Trophoblast cell (in vitro differentiated cells and primary cell): ENCODE results near the gene LDB2.

ENCODE experiments used
- DNase-seq, 2 donors: peaks; one replicate each; pipeline ENCODE4 v3.0.0-alpha.2; 2016
- H2AFZ ChIP-seq: 2 replicates; pipeline ENCODE4 v1.6.1; 2013; ENCODE audit warnings: low read length, moderate library complexity, mild to moderate bottlenecking; ENCODE audit not compliant: insufficient read depth, poor library complexity
- H2AK5ac ChIP-seq: 2 replicates; pipeline ENCODE4 v1.6.1; 2013; ENCODE audit warnings: mild to moderate bottlenecking, low read length
- H2BK120ac ChIP-seq: 2 replicates; pipeline ENCODE4 v1.6.1; 2013; ENCODE audit warnings: low read length, mild to moderate bottlenecking, moderate library complexity; ENCODE audit not compliant: insufficient read depth, poor library complexity
- H2BK12ac ChIP-seq: 2 replicates; pipeline ENCODE4 v1.6.1; 2013; ENCODE audit warnings: mild to moderate bottlenecking, low read length, moderate library complexity
- H2BK5ac ChIP-seq: 2 replicates; pipeline ENCODE4 v1.6.1; 2013; ENCODE audit warnings: low read length, low read depth, moderate library complexity, mild to moderate bottlenecking; ENCODE audit not compliant: poor library complexity
- H3K14ac ChIP-seq: 2 replicates; pipeline ENCODE4 v1.6.1; 2013; ENCODE audit warnings: mild to moderate bottlenecking, low read length
- H3K18ac ChIP-seq: 2 replicates; pipeline ENCODE4 v1.6.1; 2013; ENCODE audit warnings: mild to moderate bottlenecking, low read length
- H3K23ac ChIP-seq: 2 replicates; pipeline ENCODE4 v1.6.1; 2013; ENCODE audit warnings: low read length
- H3K27ac ChIP-seq: 2 replicates; pipeline ENCODE4 v1.5.1; 2013; ENCODE audit warnings: low read depth, mild to moderate bottlenecking, inconsistent platforms, low read length, moderate library complexity
- H3K27me3 ChIP-seq: 2 replicates; pipeline ENCODE4 v1.6.1; 2013; ENCODE audit warnings: inconsistent platforms, mild to moderate bottlenecking, low read length, moderate library complexity; ENCODE audit not compliant: insufficient read depth
- H3K36me3 ChIP-seq, 2 experiments: 1 replicate in 1 of 2; 2 replicates in 1 of 2; pipeline ENCODE4 v1.6.1; 2013; ENCODE audit warnings: low read length in 2 of 2, mild to moderate bottlenecking in 2 of 2, moderate library complexity in 1 of 2; ENCODE audit not compliant: insufficient read depth in 2 of 2, control insufficient read depth in 1 of 2
- H3K4ac ChIP-seq: 2 replicates; pipeline ENCODE4 v1.6.1; 2013; ENCODE audit warnings: low read depth, mild to moderate bottlenecking, low read length, moderate library complexity
- H3K4me1 ChIP-seq, 2 experiments: 1 replicate in 1 of 2; 2 replicates in 1 of 2; pipeline ENCODE4 v1.6.1; 2013; ENCODE audit warnings: low read length in 2 of 2, mild to moderate bottlenecking in 2 of 2, moderate library complexity in 1 of 2; ENCODE audit not compliant: insufficient read depth in 2 of 2, control insufficient read depth in 1 of 2
- H3K4me2 ChIP-seq: 2 replicates; pipeline ENCODE4 v1.6.1; 2013; ENCODE audit warnings: inconsistent platforms, mild to moderate bottlenecking, low read length, moderate library complexity
- H3K4me3 ChIP-seq: 2 replicates; pipeline ENCODE4 v1.5.1; 2013; ENCODE audit warnings: mild to moderate bottlenecking, low read depth, low read length, inconsistent platforms
- H3K79me1 ChIP-seq: one replicate; pipeline ENCODE4 v1.6.1; 2013; ENCODE audit warnings: low read length
- H3K79me2 ChIP-seq: 2 replicates; pipeline ENCODE4 v1.6.1; 2013; ENCODE audit warnings: low read length, mild to moderate bottlenecking; ENCODE audit not compliant: control insufficient read depth, insufficient read depth, poor library complexity
- H3K9ac ChIP-seq: 2 replicates; pipeline ENCODE4 v1.6.1; 2013; ENCODE audit warnings: mild to moderate bottlenecking, low read length
- H3K9me3 ChIP-seq: 2 replicates; pipeline ENCODE4 v1.6.1; 2013; ENCODE audit warnings: low read depth, mild to moderate bottlenecking, control low read depth, inconsistent platforms, low read length; ENCODE audit not compliant: insufficient read depth
- H4K12ac ChIP-seq: 2 replicates; pipeline ENCODE4 v1.6.1; 2013; ENCODE audit warnings: low read depth, mild to moderate bottlenecking, low read length, moderate library complexity
- H4K8ac ChIP-seq: 2 replicates; pipeline ENCODE4 v1.6.1; 2013; ENCODE audit warnings: low read depth, mild to moderate bottlenecking, low read length, moderate library complexity
- H4K91ac ChIP-seq: one replicate; pipeline ENCODE4 v1.6.1; 2013; ENCODE audit warnings: low read depth, mild to moderate bottlenecking, low read length, moderate library complexity
- WGBS: extraction: QIAGEN DNeasy Blood & Tissue Kit; methylation state at CpG from one replicate; pipeline ENCODE4 v1.1.7; 2013; ENCODE audit warnings: missing lambda C conversion rate; ENCODE audit not compliant: insufficient read length, insufficient coverage; ENCODE audit errors: extremely low coverage; 5-methylcytosine and 5-hydroxymethylcytosine counted together

LDB2 gene

GRCh38 chr4:16836324-16836723, 62.1 kb downstream of the LDB2 start:
- no peaks in the 10 kb centered on the region for H3K79me2 ChIP-seq
- H3K27me3 ChIP-seq = no peaks in the 10 kb centered on the region
- no peak overlapping the region for H2BK5ac ChIP-seq
- H4K91ac ChIP-seq = no peak overlapping the region
- no peaks in the 10 kb centered on the region for H3K79me1 ChIP-seq
- H3K4me3 ChIP-seq = no peak overlapping the region
- no peak for DNase-seq
- H3K14ac ChIP-seq = no peak overlapping the region
- no peaks in the 10 kb centered on the region for H3K4me1 ChIP-seq
- no peak overlapping the region for H3K9ac ChIP-seq
- H2BK120ac ChIP-seq = no peak overlapping the region
- H2BK12ac ChIP-seq = no peak overlapping the region
- H3K9me3 ChIP-seq = no peaks in the 10 kb centered on the region
- H3K36me3 ChIP-seq = no peaks in the 10 kb centered on the region
- no CpG with 5 or more reads among the region's 2 CpGs for WGBS
- no peak overlapping the region for H2AK5ac ChIP-seq
- H3K23ac ChIP-seq = no peak overlapping the region
- no peak overlapping the region for H4K12ac ChIP-seq
- H3K4me2 ChIP-seq = no peak overlapping the region
- no peak overlapping the region for H3K27ac ChIP-seq
- no peak overlapping the region for H3K4ac ChIP-seq
- H4K8ac ChIP-seq = no peak overlapping the region
- H3K18ac ChIP-seq = no peak overlapping the region
- no peak overlapping the region for H2AFZ ChIP-seq

- no peak overlapping the region for H3K4ac ChIP-seq
Observed at GRCh38 chr4:16835597-16836247, 62.7 kb downstream of the LDB2 start.

GRCh38 chr4:16834814-16835213, 63.6 kb downstream of the LDB2 start:
- Histone ChIP-seq H3K79me2 (no peaks in the 10 kb centered on the region), H3K4ac (no peak overlapping the region), H3K9me3 (no peaks in the 10 kb centered on the region), H3K4me2 (no peak overlapping the region), H2AFZ (no peak overlapping the region), H3K79me1 (no peaks in the 10 kb centered on the region), H3K27me3 (no peaks in the 10 kb centered on the region), H2BK12ac (no peak overlapping the region), H3K27ac (no peak overlapping the region), H3K4me1 (no peaks in the 10 kb centered on the region), H2BK5ac (no peak overlapping the region), H3K23ac (no peak overlapping the region), H4K91ac (no peak overlapping the region), H2AK5ac (no peak overlapping the region), H3K9ac (no peak overlapping the region), H3K4me3 (no peak overlapping the region), H3K14ac (no peak overlapping the region), H4K12ac (no peak overlapping the region), H4K8ac (no peak overlapping the region), H3K36me3 (no peaks in the 10 kb centered on the region), H2BK120ac (no peak overlapping the region), H3K18ac (no peak overlapping the region)
- DNase-seq = no peak
- WGBS = no CpG with 5 or more reads among the region's 2 CpGs

More at GRCh38 chr4:16835597-16836247, 62.7 kb downstream of the LDB2 start:
- no peak overlapping the region for H3K9ac ChIP-seq
- no peak for DNase-seq
- H2AFZ ChIP-seq = no peak overlapping the region
- no peaks in the 10 kb centered on the region for H3K4me1 ChIP-seq
- H2BK5ac ChIP-seq = no peak overlapping the region
- H3K27me3 ChIP-seq = no peaks in the 10 kb centered on the region
- H2AK5ac ChIP-seq = no peak overlapping the region
- H3K18ac ChIP-seq = no peak overlapping the region
- H3K23ac ChIP-seq = no peak overlapping the region
- no peak overlapping the region for H2BK120ac ChIP-seq
- no peaks in the 10 kb centered on the region for H3K9me3 ChIP-seq
- H3K79me1 ChIP-seq = no peaks in the 10 kb centered on the region
- H3K27ac ChIP-seq = no peak overlapping the region
- no peak overlapping the region for H4K91ac ChIP-seq
- WGBS = no CpG with 5 or more reads among the region's 2 CpGs
- H2BK12ac ChIP-seq = no peak overlapping the region
- no peak overlapping the region for H3K4me3 ChIP-seq
- H3K79me2 ChIP-seq = no peaks in the 10 kb centered on the region
- no peak overlapping the region for H3K4me2 ChIP-seq
- H3K14ac ChIP-seq = no peak overlapping the region
- no peak overlapping the region for H4K8ac ChIP-seq
- no peaks in the 10 kb centered on the region for H3K36me3 ChIP-seq
- H4K12ac ChIP-seq = no peak overlapping the region

GRCh38 chr4:16833722-16834121, 64.7 kb downstream of the LDB2 start:
- Histone ChIP-seq H3K27me3 (no peaks in the 10 kb centered on the region), H2BK120ac (no peak overlapping the region), H3K4me3 (no peak overlapping the region), H3K4ac (no peak overlapping the region), H4K12ac (no peak overlapping the region), H3K14ac (no peak overlapping the region), H3K4me1 (no peaks in the 10 kb centered on the region), H4K8ac (no peak overlapping the region), H3K4me2 (no peak overlapping the region), H3K9ac (no peak overlapping the region), H2BK12ac (no peak overlapping the region), H3K23ac (no peak overlapping the region), H4K91ac (no peak overlapping the region), H3K79me1 (no peaks in the 10 kb centered on the region), H3K18ac (no peak overlapping the region), H3K9me3 (no peaks in the 10 kb centered on the region), H2AK5ac (no peak overlapping the region), H3K79me2 (no peaks in the 10 kb centered on the region), H3K36me3 (no peaks in the 10 kb centered on the region), H3K27ac (no peak overlapping the region), H2BK5ac (no peak overlapping the region), H2AFZ (no peak overlapping the region)
- no CpG with 5 or more reads among the region's 4 CpGs for WGBS
- no peak for DNase-seq
